GM23248 (cell line): ENCODE measurements around the gene ZNF143. TPM values are rescaled to one million over a fixed set of nuclear protein-coding genes. Genes with fewer than 3 reads are reported as not detected.
"Not testable (repeated sequence)": the region's sequence is repeated elsewhere in the genome, so short reads cannot be mapped to it uniquely, and the experiment has no call there.

Source experiments
- DNase-seq: peaks from one replicate; pipeline ENCODE4 v3.0.0-alpha.2; 2015
- H2AFZ ChIP-seq: fragments of 200-600 bp; sonication (generic); 2 replicates; pipeline ENCODE4 v1.6.1; 2016; ENCODE audit warnings: antibody characterized with exemption
- H3F3A ChIP-seq: fragments of 200-600 bp; sonication (generic); 2 replicates; pipeline ENCODE4 v1.6.1; 2016; ENCODE audit warnings: mild to moderate bottlenecking, antibody characterized with exemption, mixed run types; ENCODE audit not compliant: insufficient read depth
- H3K27ac ChIP-seq: fragments of 200-600 bp; sonication (generic); 2 replicates; pipeline ENCODE4 v1.5.1; 2016; ENCODE audit warnings: mild to moderate bottlenecking
- H3K27me3 ChIP-seq: fragments of 200-600 bp; sonication (generic); replicated peaks from 2 replicates; pipeline ENCODE4 v1.6.1; 2016; ENCODE audit warnings: mild to moderate bottlenecking; ENCODE audit not compliant: insufficient read depth
- H3K36me3 ChIP-seq: fragments of 200-600 bp; sonication (generic); 2 replicates; pipeline ENCODE4 v1.6.1; 2016; ENCODE audit warnings: low read depth, mild to moderate bottlenecking
- H3K4me1 ChIP-seq: fragments of 200-600 bp; sonication (generic); 2 replicates; pipeline ENCODE4 v1.6.1; 2016; ENCODE audit warnings: mild to moderate bottlenecking; ENCODE audit not compliant: insufficient read depth
- H3K4me2 ChIP-seq: fragments of 200-600 bp; sonication (generic); one replicate; pipeline ENCODE4 v1.6.1; 2016; ENCODE audit warnings: mild to moderate bottlenecking; ENCODE audit not compliant: unreplicated experiment
- H3K4me3 ChIP-seq: fragments of 200-600 bp; sonication (generic); 2 replicates; pipeline ENCODE4 v1.5.1; 2016; ENCODE audit warnings: mild to moderate bottlenecking
- H3K79me2 ChIP-seq: fragments of 200-600 bp; sonication (generic); 2 replicates; pipeline ENCODE4 v1.6.1; 2016; ENCODE audit warnings: mild to moderate bottlenecking; ENCODE audit not compliant: insufficient read depth
- H3K9ac ChIP-seq: fragments of 200-600 bp; sonication (generic); 2 replicates; pipeline ENCODE4 v1.6.1; 2016; ENCODE audit warnings: mild to moderate bottlenecking
- H3K9me2 ChIP-seq: fragments of 200-600 bp; sonication (generic); 2 replicates; pipeline ENCODE4 v1.6.1; 2016; ENCODE audit warnings: mixed run types, mild to moderate bottlenecking, moderate library complexity; ENCODE audit not compliant: insufficient read depth
- H3K9me3 ChIP-seq: fragments of 200-600 bp; sonication (generic); one replicate; pipeline ENCODE4 v1.6.1; 2017; ENCODE audit warnings: low read depth
- H4K20me1 ChIP-seq: fragments of 200-600 bp; sonication (generic); 2 replicates; pipeline ENCODE4 v1.6.0; 2016; ENCODE audit not compliant: insufficient read depth
- EZH2 ChIP-seq: fragments of 200-600 bp; sonication (generic); IDR thresholded peaks from 2 replicates; pipeline ENCODE4 v1.6.1; 2018; ENCODE audit warnings: antibody characterized with exemption, mild to moderate bottlenecking; ENCODE audit not compliant: insufficient read depth, poor library complexity, severe bottlenecking
- EZH2phosphoT487 ChIP-seq: fragments of 200-600 bp; sonication (generic); IDR thresholded peaks from 2 replicates; pipeline ENCODE4 v1.6.1; 2018; ENCODE audit warnings: antibody characterized with exemption, moderate library complexity, mild to moderate bottlenecking, low read depth; ENCODE audit not compliant: insufficient read depth
- WGBS, 2 experiments: methylation state at CpG; one replicate each; pipeline ENCODE4 v1.1.6; 2015 to 2017; ENCODE audit warnings: low lambda C conversion rate in 2 of 2, low coverage in 1 of 2; ENCODE audit errors: missing lambda C conversion rate in 2 of 2; 5-methylcytosine and 5-hydroxymethylcytosine counted together
- in situ Hi-C: fragments of 300-500 bp; cut with MboI; formaldehyde crosslinking; loops from 2 replicates; pipeline ENCODE4 v1.15.0; 2020
- polyA plus RNA-seq: library from polyadenylated mRNA; unstranded; fragments of >200 nt; fragmentation: Nextera tagmentation; extraction: Ambion mirVana; gene quantifications from 2 replicates; pipeline ENCODE4 v1.2.1, GENCODE V29; 2016
- total RNA-seq: library from RNA; depleted of rRNA; stranded (reverse); fragments of >200 nt; shearing (Covaris generic); gene quantifications from 2 replicates; pipeline ENCODE4 v1.2.3, GENCODE V29; 2014

ZNF143 gene
- total and polyA plus RNA-seq, 2 experiments from 2014 or later = 16.7 to 20.5 TPM

DNA sequence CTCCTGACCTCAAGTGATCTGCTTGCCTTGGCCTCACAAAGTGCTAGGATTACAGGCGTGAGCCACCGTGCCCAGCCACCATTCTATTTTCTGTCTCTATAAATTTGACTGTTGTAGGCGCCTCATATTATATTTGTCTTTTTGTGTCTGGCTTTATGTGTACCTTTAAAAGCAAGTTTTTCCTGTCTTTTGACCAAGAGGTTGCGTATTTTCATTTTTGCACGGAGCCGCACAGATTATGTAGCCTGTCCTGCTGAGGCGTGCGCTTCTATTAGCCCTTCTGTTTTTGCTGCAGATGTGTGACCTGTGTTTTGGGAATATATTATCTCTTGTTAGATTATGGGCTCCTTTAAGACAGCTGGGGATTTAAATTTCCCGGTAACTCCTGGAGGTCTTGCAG, 72.2 kb downstream of the ZNF143 start:
- H3K9me3 ChIP-seq = no peaks in the 10 kb centered on the region
- no peaks in the 10 kb centered on the region for H3K79me2 ChIP-seq
- H3K4me2 ChIP-seq = no peak overlapping the region
- H3K36me3 ChIP-seq = no peaks in the 10 kb centered on the region
- peaks cover 14% of the 10 kb centered on the region for H3F3A ChIP-seq
- H3K4me3 ChIP-seq = no peak overlapping the region
- H3K27ac ChIP-seq = no peak overlapping the region
- in situ Hi-C loops = no loop called here
- H2AFZ ChIP-seq = no peak overlapping the region
- no peaks in the 10 kb centered on the region for H4K20me1 ChIP-seq
- WGBS, 2 experiments = 97 to 99% methylated on average over 9 of the region's 9 CpGs
- H3K9me2 ChIP-seq = no peaks in the 10 kb centered on the region
- DNase-seq = no peak
- H3K9ac ChIP-seq = no peak overlapping the region
- peaks cover 22% of the 10 kb centered on the region for H3K4me1 ChIP-seq
- H3K27me3 ChIP-seq = no peaks in the 10 kb centered on the region
- TF ChIP-seq EZH2phosphoT487 (no peak), EZH2 (no peak)

DNA sequence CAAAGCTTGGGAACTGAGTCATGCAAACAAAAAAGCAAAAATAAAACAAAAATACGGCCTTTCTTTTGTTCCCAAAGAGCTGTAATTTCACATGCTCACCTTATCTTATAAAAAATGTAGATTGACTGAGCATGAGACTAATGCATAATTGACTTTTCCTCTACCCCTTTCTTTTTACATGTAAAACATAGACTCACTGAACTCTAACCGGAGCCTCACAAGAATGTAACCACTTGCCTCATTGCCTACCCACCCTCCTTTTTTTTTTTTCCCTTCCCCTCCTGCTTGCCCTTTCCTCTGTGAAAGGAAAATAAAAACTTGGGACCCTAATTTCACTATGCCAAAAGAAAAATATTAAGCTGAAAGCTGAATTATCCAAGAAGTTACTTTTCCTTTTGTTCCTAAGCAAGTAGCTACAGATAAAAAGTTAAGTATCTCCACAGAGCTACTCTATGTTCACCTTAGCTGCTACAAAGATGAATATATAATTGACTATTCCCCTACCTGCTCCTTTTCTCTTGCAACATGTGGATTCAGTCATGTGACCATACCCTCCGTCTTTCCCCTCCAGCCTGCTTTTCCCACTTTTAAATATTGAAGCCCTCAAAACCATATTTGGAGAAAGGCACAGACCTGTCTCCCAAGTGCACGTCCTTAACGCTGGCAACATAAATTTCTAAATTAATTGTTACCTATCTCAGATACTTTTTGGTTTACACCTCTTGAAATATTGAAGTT, 73.1 kb downstream of the ZNF143 start:
- in situ Hi-C loops = no loop called here
- H3K9me2 ChIP-seq = no peaks in the 10 kb centered on the region
- no peak overlapping the region for H3K4me3 ChIP-seq
- no peaks in the 10 kb centered on the region for H3K27me3 ChIP-seq
- DNase-seq = no peak
- no peaks in the 10 kb centered on the region for H3K36me3 ChIP-seq
- no peak overlapping the region for H3K27ac ChIP-seq
- H3F3A ChIP-seq = peaks cover 14% of the 10 kb centered on the region; the same call in 1 of the 2 replicates
- no peak for TF ChIP-seq EZH2
- no peak for TF ChIP-seq EZH2phosphoT487
- no peaks in the 10 kb centered on the region for H3K9me3 ChIP-seq
- 89 to 90% methylated on average over 5 of the region's 5 CpGs for WGBS, 2 experiments
- H2AFZ ChIP-seq = no peak overlapping the region
- no peaks in the 10 kb centered on the region for H3K79me2 ChIP-seq
- no peak overlapping the region for H3K4me2 ChIP-seq
- H4K20me1 ChIP-seq = no peaks in the 10 kb centered on the region
- H3K4me1 ChIP-seq = peaks cover 14% of the 10 kb centered on the region
- no peak overlapping the region for H3K9ac ChIP-seq

DNA sequence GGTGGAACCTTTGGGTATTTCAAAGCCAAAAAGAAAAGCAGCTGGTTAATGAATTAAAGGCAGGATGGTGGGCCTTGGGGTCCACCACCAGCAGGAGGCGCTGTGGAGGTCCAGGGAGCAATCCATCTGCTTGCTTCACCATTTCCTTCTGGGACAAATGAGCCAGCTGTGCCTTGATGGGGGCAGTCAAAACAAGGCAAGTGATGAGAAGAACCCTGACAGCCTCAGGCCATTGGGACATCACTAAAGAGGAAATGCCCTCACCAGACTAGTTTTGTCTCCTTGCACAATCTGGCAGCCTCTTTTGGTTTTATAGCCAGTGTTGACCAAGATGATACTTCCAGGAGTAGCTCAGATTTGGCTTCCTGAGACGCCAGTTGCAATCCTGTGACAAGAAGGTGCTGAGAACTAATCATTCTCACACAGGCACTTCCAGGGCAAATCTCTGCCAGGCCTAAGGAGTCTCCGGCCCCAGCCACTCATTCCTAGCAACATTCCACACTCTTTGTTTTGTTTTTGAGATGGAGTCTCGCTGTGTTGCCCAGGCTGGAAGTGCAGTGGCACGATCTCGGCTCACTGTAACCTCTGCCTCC, 74.5 kb downstream of the ZNF143 start:
- H3K36me3 ChIP-seq = no peaks in the 10 kb centered on the region
- in situ Hi-C loops = no loop called here
- no peak overlapping the region for H3K4me3 ChIP-seq
- peak overlapping the region; percentile 46 for H3K9ac ChIP-seq
- no peaks in the 10 kb centered on the region for H3K27me3 ChIP-seq
- H3K4me2 ChIP-seq = no peak overlapping the region
- 36 to 41% methylated on average over 6 of the region's 6 CpGs for WGBS, 2 experiments
- no peaks in the 10 kb centered on the region for H3K9me2 ChIP-seq
- peak; percentile 92 for DNase-seq
- H3K27ac ChIP-seq = peak overlapping the region; percentile 66
- H2AFZ ChIP-seq = peak overlapping the region; percentile 20; the same call in 1 of the 2 replicates
- peaks cover 14% of the 10 kb centered on the region; the same call in 1 of the 2 replicates for H3F3A ChIP-seq
- TF ChIP-seq EZH2phosphoT487 (no peak), EZH2 (no peak)
- H3K79me2 ChIP-seq = no peaks in the 10 kb centered on the region
- no peaks in the 10 kb centered on the region for H3K9me3 ChIP-seq
- no peaks in the 10 kb centered on the region for H4K20me1 ChIP-seq
- peaks cover 6% of the 10 kb centered on the region for H3K4me1 ChIP-seq

DNA sequence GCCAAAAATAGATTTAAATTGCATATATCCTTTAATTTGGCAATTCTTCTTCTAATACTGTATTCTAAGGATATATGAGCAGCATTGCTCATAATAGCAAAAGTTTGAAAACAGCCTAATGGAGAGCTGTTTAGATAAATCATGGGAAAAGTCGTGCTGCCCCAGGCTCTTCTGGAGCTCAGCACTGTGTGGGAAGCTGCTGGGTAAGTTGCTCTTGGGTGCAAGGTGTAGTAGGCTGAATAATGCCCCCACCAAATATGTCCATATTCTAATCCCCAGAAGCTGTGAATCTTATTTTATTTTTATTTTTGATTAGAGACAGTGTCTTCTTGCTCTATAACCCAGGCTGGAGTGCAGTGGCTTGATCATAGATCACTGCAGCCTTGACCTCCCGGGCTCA, 77.7 kb downstream of the ZNF143 start:
- Histone ChIP-seq H3K27ac (no peak overlapping the region), H4K20me1 (no peaks in the 10 kb centered on the region), H3K36me3 (no peaks in the 10 kb centered on the region), H3K4me3 (no peak overlapping the region), H2AFZ (no peak overlapping the region), H3K9me3 (no peaks in the 10 kb centered on the region), H3K4me2 (no peak overlapping the region), H3K27me3 (no peaks in the 10 kb centered on the region), H3F3A (peaks cover 14% of the 10 kb centered on the region; the same call in 1 of the 2 replicates), H3K9me2 (no peaks in the 10 kb centered on the region), H3K79me2 (no peaks in the 10 kb centered on the region), H3K9ac (no peak overlapping the region), H3K4me1 (peaks cover 6% of the 10 kb centered on the region)
- DNase-seq = no peak
- whole genome bisulfite sequencing, 2 experiments = 93% methylated on average over 2 of the region's 2 CpGs
- in situ Hi-C loops = no loop called here
- TF ChIP-seq EZH2phosphoT487 = no peak
- TF ChIP-seq EZH2 = no peak

DNA sequence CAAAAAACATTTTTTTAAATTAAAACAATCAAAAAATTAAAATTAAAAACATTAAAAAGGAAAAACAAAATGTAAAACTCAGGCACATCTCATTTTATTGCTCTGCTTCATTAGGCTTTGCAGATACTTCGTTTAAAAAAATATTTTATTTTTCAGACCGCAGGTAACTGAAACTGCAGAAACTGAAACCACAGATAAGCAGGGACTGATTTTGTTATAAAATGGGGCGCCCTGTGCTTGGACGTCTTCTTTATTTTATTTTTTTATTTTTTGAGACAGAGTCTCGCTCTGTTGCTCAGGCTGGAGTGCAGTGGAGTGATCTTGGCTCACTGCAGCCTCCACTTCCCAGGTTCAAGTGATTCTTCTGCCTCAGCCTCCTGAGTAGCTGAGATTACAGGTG, 88.4 kb downstream of the ZNF143 start:
- H4K20me1 ChIP-seq, H3K4me2 ChIP-seq, H3K9ac ChIP-seq, H3K36me3 ChIP-seq, H3K27me3 ChIP-seq, H3K27ac ChIP-seq, H2AFZ ChIP-seq, in situ Hi-C loops, H3F3A ChIP-seq, H3K9me3 ChIP-seq, H3K4me1 ChIP-seq, H3K4me3 ChIP-seq, H3K79me2 ChIP-seq, H3K9me2 ChIP-seq, DNase-seq: not testable (repeated sequence)
- WGBS, 2 experiments = 89 to 94% methylated on average over 5 of the region's 5 CpGs
